WTC11 (cell line): ENCODE data around the gene CD180.

Experiments used
- CTCF ChIP-seq: fragments of 200-600 bp; IDR thresholded peaks from 2 replicates; pipeline ENCODE4 v1.8.0; 2022; ENCODE audit warnings: antibody characterized with exemption
- GABPB1 ChIP-seq: sonication (generic); formaldehyde crosslinking; IDR thresholded peaks from 2 replicates; pipeline ENCODE4 v1.8.1; 2023; ENCODE audit warnings: mild to moderate bottlenecking, missing genetic modification reagents
- JUN ChIP-seq: sonication (generic); formaldehyde crosslinking; IDR thresholded peaks from 2 replicates; pipeline ENCODE4 v1.8.0; 2023; ENCODE audit warnings: mild to moderate bottlenecking, missing genetic modification reagents
- MYBL2 ChIP-seq: sonication (generic); formaldehyde crosslinking; IDR thresholded peaks from 2 replicates; pipeline ENCODE4 v1.8.1; 2023; ENCODE audit warnings: mild to moderate bottlenecking, moderate library complexity, missing genetic modification reagents
- PRDM15 ChIP-seq: sonication (generic); formaldehyde crosslinking; IDR thresholded peaks from 2 replicates; pipeline ENCODE4 v1.8.0; 2022; ENCODE audit warnings: missing genetic modification reagents
- SP1 ChIP-seq: sonication (generic); formaldehyde crosslinking; conservative IDR thresholded peaks from 2 replicates; pipeline ENCODE4 v1.8.1; 2022; ENCODE audit warnings: missing genetic modification reagents
- ZNF263 ChIP-seq: sonication (generic); formaldehyde crosslinking; IDR thresholded peaks from 2 replicates; pipeline ENCODE4 v1.8.1; 2022; ENCODE audit warnings: low read depth, mild to moderate bottlenecking, moderate library complexity, missing genetic modification reagents
- TF ChIP-seq, protein P1 (sequence below): sonication (generic); formaldehyde crosslinking; IDR thresholded peaks from 2 replicates; pipeline ENCODE4 v1.8.1; 2023; ENCODE audit warnings: mild to moderate bottlenecking, missing genetic modification reagents, moderate library complexity
- TF ChIP-seq, protein P2 (sequence below): fragments of 250-450 bp; sonication (Bioruptor Pico); IDR thresholded peaks from 2 replicates; pipeline ENCODE4 v1.8.0; 2021; ENCODE audit warnings: mild to moderate bottlenecking

DNA sequence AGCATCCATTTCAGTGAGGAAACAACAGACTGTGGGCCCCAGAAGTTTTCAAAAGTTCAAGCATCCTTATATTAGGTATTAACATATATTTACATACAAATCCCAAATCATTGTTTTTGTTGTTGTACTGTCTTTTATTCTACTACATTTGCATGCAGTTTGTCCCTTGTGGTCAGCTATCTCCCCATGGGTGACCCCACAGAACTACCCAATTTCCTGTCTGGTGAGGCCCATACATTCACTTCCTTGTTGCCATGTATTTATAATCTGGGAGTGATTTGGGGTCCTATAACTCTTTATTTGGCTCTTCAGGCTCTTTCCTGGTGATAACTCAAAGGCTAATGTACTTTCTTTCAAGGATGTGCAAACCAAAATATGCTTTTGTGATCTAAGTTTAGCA, 3.3 kb upstream of the CD180 start:
- TF ChIP-seq CTCF (no peak), GABPB1 (CRISPR knock-in tag) (no peak), JUN (CRISPR knock-in tag) (no peak), SP1 (no peak), PRDM15 (CRISPR knock-in tag) (no peak), MYBL2 (CRISPR knock-in tag) (no peak), ZNF263 (no peak)
- TF ChIP-seq, protein P1, sequence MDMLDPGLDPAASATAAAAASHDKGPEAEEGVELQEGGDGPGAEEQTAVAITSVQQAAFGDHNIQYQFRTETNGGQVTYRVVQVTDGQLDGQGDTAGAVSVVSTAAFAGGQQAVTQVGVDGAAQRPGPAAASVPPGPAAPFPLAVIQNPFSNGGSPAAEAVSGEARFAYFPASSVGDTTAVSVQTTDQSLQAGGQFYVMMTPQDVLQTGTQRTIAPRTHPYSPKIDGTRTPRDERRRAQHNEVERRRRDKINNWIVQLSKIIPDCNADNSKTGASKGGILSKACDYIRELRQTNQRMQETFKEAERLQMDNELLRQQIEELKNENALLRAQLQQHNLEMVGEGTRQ (CRISPR knock-in tag): no peak
- TF ChIP-seq, protein P2, sequence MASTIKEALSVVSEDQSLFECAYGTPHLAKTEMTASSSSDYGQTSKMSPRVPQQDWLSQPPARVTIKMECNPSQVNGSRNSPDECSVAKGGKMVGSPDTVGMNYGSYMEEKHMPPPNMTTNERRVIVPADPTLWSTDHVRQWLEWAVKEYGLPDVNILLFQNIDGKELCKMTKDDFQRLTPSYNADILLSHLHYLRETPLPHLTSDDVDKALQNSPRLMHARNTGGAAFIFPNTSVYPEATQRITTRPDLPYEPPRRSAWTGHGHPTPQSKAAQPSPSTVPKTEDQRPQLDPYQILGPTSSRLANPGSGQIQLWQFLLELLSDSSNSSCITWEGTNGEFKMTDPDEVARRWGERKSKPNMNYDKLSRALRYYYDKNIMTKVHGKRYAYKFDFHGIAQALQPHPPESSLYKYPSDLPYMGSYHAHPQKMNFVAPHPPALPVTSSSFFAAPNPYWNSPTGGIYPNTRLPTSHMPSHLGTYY: no peak
